Epithelial cell of esophagus (primary cell): Measurements from ENCODE around the gene LTK.

Experiments used
- DNase-seq: peaks from one replicate; pipeline ENCODE4 v3.0.0; 2010; ENCODE audit warnings: low read depth
- H3K4me3 ChIP-seq: 2 replicates; pipeline ENCODE4 v1.5.1; 2011; ENCODE audit warnings: mild to moderate bottlenecking, low read length, control low read depth
- TF ChIP-seq, protein P1 (sequence below): IDR thresholded peaks from 2 replicates; pipeline ENCODE4 v1.5.1; 2011; ENCODE audit warnings: low read depth, mild to moderate bottlenecking, low read length, control low read depth, inconsistent platforms; ENCODE audit not compliant: insufficient read depth; ENCODE audit errors: missing control alignments

Gene LTK

GRCh38 chr15:41504751-41505492 is 8.7 kb downstream of the LTK start:
- DNase-seq: no peak
- TF ChIP-seq, protein P1, sequence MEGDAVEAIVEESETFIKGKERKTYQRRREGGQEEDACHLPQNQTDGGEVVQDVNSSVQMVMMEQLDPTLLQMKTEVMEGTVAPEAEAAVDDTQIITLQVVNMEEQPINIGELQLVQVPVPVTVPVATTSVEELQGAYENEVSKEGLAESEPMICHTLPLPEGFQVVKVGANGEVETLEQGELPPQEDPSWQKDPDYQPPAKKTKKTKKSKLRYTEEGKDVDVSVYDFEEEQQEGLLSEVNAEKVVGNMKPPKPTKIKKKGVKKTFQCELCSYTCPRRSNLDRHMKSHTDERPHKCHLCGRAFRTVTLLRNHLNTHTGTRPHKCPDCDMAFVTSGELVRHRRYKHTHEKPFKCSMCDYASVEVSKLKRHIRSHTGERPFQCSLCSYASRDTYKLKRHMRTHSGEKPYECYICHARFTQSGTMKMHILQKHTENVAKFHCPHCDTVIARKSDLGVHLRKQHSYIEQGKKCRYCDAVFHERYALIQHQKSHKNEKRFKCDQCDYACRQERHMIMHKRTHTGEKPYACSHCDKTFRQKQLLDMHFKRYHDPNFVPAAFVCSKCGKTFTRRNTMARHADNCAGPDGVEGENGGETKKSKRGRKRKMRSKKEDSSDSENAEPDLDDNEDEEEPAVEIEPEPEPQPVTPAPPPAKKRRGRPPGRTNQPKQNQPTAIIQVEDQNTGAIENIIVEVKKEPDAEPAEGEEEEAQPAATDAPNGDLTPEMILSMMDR: no peak
- no peak overlapping the region for H3K4me3 ChIP-seq

- DNase-seq: peak; percentile 50
- TF ChIP-seq, protein P1: no peak
- H3K4me3 ChIP-seq: no peak overlapping the region
Measured at GRCh38 chr15:41503669-41504010, 10.0 kb downstream of the LTK start.

DNA sequence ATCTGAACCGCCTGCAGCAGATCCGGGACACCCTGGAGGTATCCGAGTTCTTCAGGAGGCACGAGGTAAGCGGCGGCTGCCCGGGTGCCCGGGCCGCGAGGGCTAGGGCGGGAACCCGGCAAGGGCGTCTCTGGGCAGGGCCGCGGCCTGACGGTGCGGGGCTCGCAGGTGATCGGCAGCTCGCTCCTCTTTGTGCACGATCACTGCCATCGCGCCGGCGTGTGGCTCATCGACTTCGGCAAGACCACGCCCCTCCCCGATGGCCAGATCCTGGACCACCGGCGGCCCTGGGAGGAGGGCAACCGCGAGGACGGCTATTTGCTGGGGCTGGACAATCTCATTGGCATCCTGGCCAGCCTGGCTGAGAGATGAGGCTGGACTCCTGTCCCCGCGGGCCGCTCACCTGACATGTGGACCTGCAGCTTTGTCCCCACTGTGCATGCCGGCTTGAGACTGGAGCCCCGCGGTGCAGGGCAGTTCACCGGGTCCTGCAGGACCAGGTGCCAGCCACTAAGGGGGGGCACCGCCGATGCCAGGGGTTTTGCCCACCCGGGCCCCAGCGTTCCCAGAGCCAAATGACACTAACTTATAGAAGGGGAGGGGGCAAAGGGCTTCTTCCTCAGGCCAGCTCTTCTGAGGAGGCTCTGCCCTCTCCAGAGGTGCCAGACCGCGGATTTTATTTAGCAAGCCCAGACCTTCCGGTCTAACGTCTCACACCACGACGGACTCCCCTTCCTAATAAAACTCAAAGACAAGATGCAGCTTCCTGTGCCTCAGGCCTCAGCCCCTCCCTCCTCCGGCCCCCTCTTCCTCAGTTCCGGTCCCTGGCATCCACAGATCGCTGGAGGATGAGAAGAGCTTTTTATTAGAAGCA is 10.6 kb downstream of the LTK start:
- H3K4me3 ChIP-seq: no peak overlapping the region
- TF ChIP-seq, protein P1: no peak
- DNase-seq: no peak

GRCh38 chr15:41501931-41502794 is 11.5 kb downstream of the LTK start:
- no peak overlapping the region for H3K4me3 ChIP-seq
- no peak for DNase-seq
- TF ChIP-seq, protein P1: no peak

GRCh38 chr15:41501191-41501917 is 12.3 kb downstream of the LTK start:
- TF ChIP-seq, protein P1: no peak
- H3K4me3 ChIP-seq: no peak overlapping the region
- peak; percentile 37 for DNase-seq
